NCI-H1417 (cell line): ENCODE measurements around the gene HEG1.
"Not testable (repeated sequence)": the region's sequence is repeated elsewhere in the genome, so short reads cannot be mapped to it uniquely, and the experiment has no call there.

Experiments used
- DNase-seq, 3 experiments: peaks; one replicate each; lab custom pipeline; 2025; lab: John Stamatoyannopoulos, UW

Gene HEG1

GRCh38 chr3:125055913-125056745 lies at the start of gene HEG1:
Gene HEG1, minus strand, starts transcription at chr3:125055997. Its CDS starts 107 bp downstream, at chr3:125055890.
- DNase-seq, result peak; percentile 25 to 74 (median 73)

- DNase-seq, result no peak
These were observed 49.3 kb upstream of the HEG1 start for GRCh38 chr3:125105116-125105515.

GRCh38 chr3:125104639-125105038 lies 48.8 kb upstream of the HEG1 start:
- no peak for DNase-seq

- DNase-seq, result no peak
These were observed 47.6 kb upstream of the HEG1 start for GRCh38 chr3:125103406-125103805.

- no peak for DNase-seq
These were observed 46.7 kb upstream of the HEG1 start for GRCh38 chr3:125102470-125102869.

- DNase-seq, result no peak
These were observed 43.0 kb upstream of the HEG1 start for GRCh38 chr3:125098611-125099291.

- no peak for DNase-seq
These were observed 34.9 kb upstream of the HEG1 start for GRCh38 chr3:125090649-125091048.

- DNase-seq, result no peak
These were observed 32.1 kb upstream of the HEG1 start for GRCh38 chr3:125087768-125088391.

- DNase-seq, result no peak
These were observed 29.4 kb upstream of the HEG1 start for GRCh38 chr3:125085166-125085565.

GRCh38 chr3:125083776-125084175 lies 28.0 kb upstream of the HEG1 start:
- DNase-seq, result no peak

- not testable (repeated sequence) for DNase-seq
These were observed 26.5 kb upstream of the HEG1 start for GRCh38 chr3:125082339-125082738.

- no peak for DNase-seq
These were observed 24.3 kb upstream of the HEG1 start for GRCh38 chr3:125080077-125080476.

GRCh38 chr3:125079675-125080045 lies 23.9 kb upstream of the HEG1 start:
- no peak for DNase-seq

- no peak for DNase-seq
These were observed 23.3 kb upstream of the HEG1 start for GRCh38 chr3:125078951-125079674.

GRCh38 chr3:125077864-125078263 lies 22.1 kb upstream of the HEG1 start:
- no peak for DNase-seq

- no peak for DNase-seq
These were observed 20.7 kb upstream of the HEG1 start for GRCh38 chr3:125076464-125076863.

- DNase-seq, result no peak
These were observed 19.9 kb upstream of the HEG1 start for GRCh38 chr3:125075738-125076137.

- peak in 1 of 3 experiments; percentile 41 for DNase-seq
These were observed 17.7 kb upstream of the HEG1 start for GRCh38 chr3:125073390-125073905.

- DNase-seq, result no peak
These were observed 17.1 kb upstream of the HEG1 start for GRCh38 chr3:125072749-125073389.

- DNase-seq, result no peak
These were observed 16.5 kb upstream of the HEG1 start for GRCh38 chr3:125072301-125072700.

- no peak for DNase-seq
These were observed 14.4 kb upstream of the HEG1 start for GRCh38 chr3:125069968-125070745.
